ENCODE data around the gene ERMP1.

GRCh38 chr9:5756633-5757032, 76.3 kb downstream of the ERMP1 start:
- TF ChIP-seq EZH2phosphoT487 (IDR thresholded peaks at IDR 0.05; ENCODE audit: borderline replicate concordance, low read length) (no peak), CTCF (IDR thresholded peaks at IDR 0.05; ENCODE audit: low read depth, low read length, poor library complexity, severe bottlenecking) (no peak)

Data from DOHH2 (cell line).